Kidney (tissue), 14 donors: Measurements from ENCODE around the gene ALOX5. TPM values are rescaled to one million over a fixed set of nuclear protein-coding genes. Genes with fewer than 3 reads are reported as not detected.

ENCODE experiments used
- DNase-seq, 5 donors: peaks; one replicate each; pipeline ENCODE4 v3.0.0-alpha.2; 2013 to 2020
- FAIRE-seq: peaks from 2 replicates; lab custom pipeline; 2012; peaks lifted over from hg19 to GRCh38; lab: Jason Lieb, UNC
- H3K27ac ChIP-seq, 2 donors: one replicate each; pipeline ENCODE4 v1.7.0; 2013; ENCODE audit warnings: low read depth in 2 of 2, low read length in 2 of 2, inconsistent platforms in 1 of 2
- H3K27me3 ChIP-seq: one replicate; pipeline ENCODE4 v1.7.1; 2013; ENCODE audit warnings: low read length, inconsistent platforms; ENCODE audit not compliant: control insufficient read depth, insufficient read depth
- H3K36me3 ChIP-seq, 3 donors: one replicate each; pipeline versions ENCODE4 v1.7.0 to v1.7.1; 2013; ENCODE audit warnings: low read length in 3 of 3, control low read depth in 1 of 3, inconsistent platforms in 1 of 3; ENCODE audit not compliant: insufficient read depth in 3 of 3, control insufficient read depth in 2 of 3
- H3K4me1 ChIP-seq, 3 donors: one replicate each; pipeline versions ENCODE4 v1.7.0 to v1.7.1; 2013; ENCODE audit warnings: low read length in 3 of 3, inconsistent platforms in 1 of 3, low read depth in 1 of 3; ENCODE audit not compliant: control insufficient read depth in 2 of 3, insufficient read depth in 2 of 3
- H3K4me3 ChIP-seq, 3 donors: one replicate each; pipeline versions ENCODE4 v1.7.0 to v1.8.1; 2013; ENCODE audit warnings: low read length in 3 of 3, control low read depth in 1 of 3, inconsistent platforms in 1 of 3
- H3K9ac ChIP-seq, 3 donors: one replicate each; pipeline versions ENCODE4 v1.7.0 to v1.7.1; 2013; ENCODE audit warnings: low read length in 3 of 3, control low read depth in 1 of 3, inconsistent platforms in 1 of 3
- H3K9me3 ChIP-seq, 3 donors: one replicate each; pipeline versions ENCODE4 v1.7.0 to v1.7.1; 2013; ENCODE audit warnings: low read length in 3 of 3, control low read depth in 1 of 3, inconsistent platforms in 1 of 3; ENCODE audit not compliant: control insufficient read depth in 2 of 3, insufficient read depth in 1 of 3
- intact Hi-C: fragments of 100-400 bp; cut with DNase I; formaldehyde crosslinking; loops from one replicate; pipeline ENCODE4 v1.11.1; 2022
- polyA plus RNA-seq: library from polyadenylated mRNA; stranded (reverse); fragments of 350-450 nt; fragmentation: Illumina TruSeq; extraction: RNeasy Lipid Tissue Mini Kit (QIAGEN cat#74804); gene quantifications from one replicate; pipeline ENCODE4 v1.2.3, GENCODE V29; 2014; ENCODE audit warnings: low read depth, low replicate concordance; ENCODE audit not compliant: insufficient read depth
- total RNA-seq: library from RNA; stranded (reverse); fragmentation: NEBNext Ultra II Directional; extraction: Animal tissue kit (Norgen Biotek cat#: 25700); gene quantifications from one replicate; pipeline ENCODE4 v1.2.1, GENCODE V29; 2021
- TF ChIP-seq, protein P1 (sequence below): IDR thresholded peaks from 3 replicates; pipeline ENCODE4 v1.5.1; 2012; ENCODE audit warnings: mild to moderate bottlenecking, moderate library complexity, borderline replicate concordance; ENCODE audit not compliant: insufficient read depth; ENCODE audit errors: extremely low read depth
- donor health status: control.
- donor health status: control.
- donor health status: control.
- donor health status: control.
- donor health status: control.
- donor health status: DM: yes; HTN: yes; CAD: no.
- donor health status: Normal renal cell carcinoma (clear cell type).

ALOX5 gene
- total and polyA plus RNA-seq, 2 donors from 2014 or later: 2.5 to 58.1 TPM

DNA sequence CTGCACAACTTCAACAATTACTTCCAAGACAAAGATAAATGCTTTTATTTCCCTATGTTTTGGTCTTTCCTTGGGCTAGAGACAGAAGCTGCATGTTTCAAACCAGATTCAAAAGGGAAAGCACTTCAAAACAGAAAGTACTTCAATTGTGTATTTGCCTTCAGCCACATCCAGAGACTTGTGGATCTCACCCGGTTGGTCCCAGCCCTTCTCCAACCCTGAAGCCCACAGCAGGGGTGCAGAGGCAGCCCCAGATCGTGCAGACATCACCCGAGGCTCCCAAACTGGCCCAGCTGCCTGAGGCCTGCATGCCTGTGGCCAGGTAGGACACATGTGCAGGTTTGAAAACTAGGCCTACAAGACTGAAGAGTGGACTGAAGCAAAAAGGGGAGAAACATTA is 80.8 kb downstream of the ALOX5 start:
- Histone ChIP-seq H3K9me3 (no peaks in the 10 kb centered on the region), H3K27ac (no peak overlapping the region), H3K36me3 (peaks cover 0 to 24% (median 10%) of the 10 kb centered on the region in 3 donors), H3K27me3 (no peaks in the 10 kb centered on the region), H3K4me1 (no peaks in the 10 kb centered on the region), H3K9ac (no peak overlapping the region), H3K4me3 (no peak overlapping the region)
- intact Hi-C loops: no loop called here
- FAIRE-seq (no peak), DNase-seq (no peak)
- TF ChIP-seq, protein P1, sequence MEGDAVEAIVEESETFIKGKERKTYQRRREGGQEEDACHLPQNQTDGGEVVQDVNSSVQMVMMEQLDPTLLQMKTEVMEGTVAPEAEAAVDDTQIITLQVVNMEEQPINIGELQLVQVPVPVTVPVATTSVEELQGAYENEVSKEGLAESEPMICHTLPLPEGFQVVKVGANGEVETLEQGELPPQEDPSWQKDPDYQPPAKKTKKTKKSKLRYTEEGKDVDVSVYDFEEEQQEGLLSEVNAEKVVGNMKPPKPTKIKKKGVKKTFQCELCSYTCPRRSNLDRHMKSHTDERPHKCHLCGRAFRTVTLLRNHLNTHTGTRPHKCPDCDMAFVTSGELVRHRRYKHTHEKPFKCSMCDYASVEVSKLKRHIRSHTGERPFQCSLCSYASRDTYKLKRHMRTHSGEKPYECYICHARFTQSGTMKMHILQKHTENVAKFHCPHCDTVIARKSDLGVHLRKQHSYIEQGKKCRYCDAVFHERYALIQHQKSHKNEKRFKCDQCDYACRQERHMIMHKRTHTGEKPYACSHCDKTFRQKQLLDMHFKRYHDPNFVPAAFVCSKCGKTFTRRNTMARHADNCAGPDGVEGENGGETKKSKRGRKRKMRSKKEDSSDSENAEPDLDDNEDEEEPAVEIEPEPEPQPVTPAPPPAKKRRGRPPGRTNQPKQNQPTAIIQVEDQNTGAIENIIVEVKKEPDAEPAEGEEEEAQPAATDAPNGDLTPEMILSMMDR: no peak

DNA sequence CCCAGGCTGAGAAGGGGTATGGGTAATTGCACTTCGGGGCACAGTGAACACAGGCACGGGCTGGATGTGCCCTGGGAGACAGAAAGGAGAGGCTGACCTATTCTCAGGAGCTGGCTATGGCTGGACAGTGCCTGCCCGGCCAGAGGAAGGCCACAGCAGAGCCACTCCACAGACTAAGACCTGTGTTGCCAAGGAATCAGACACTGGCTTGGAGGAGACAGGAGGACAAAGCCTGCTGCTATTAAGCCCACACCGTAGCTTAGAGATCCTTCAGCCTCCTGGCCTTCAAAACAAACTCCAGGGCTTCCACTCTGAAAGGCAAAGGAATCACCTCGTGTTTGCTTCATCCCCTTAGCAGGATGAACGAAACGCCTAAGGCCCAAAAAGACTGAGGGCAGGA is 82.2 kb downstream of the ALOX5 start:
- Histone ChIP-seq H3K36me3 (peaks cover 0 to 30% (median 17%) of the 10 kb centered on the region in 3 donors), H3K9me3 (no peaks in the 10 kb centered on the region), H3K27me3 (no peaks in the 10 kb centered on the region), H3K4me1 (no peaks in the 10 kb centered on the region), H3K27ac (no peak overlapping the region), H3K9ac (no peak overlapping the region), H3K4me3 (no peak overlapping the region)
- FAIRE-seq: no peak
- intact Hi-C loops: no loop called here
- DNase-seq: no peak
- TF ChIP-seq, protein P1: no peak

DNA sequence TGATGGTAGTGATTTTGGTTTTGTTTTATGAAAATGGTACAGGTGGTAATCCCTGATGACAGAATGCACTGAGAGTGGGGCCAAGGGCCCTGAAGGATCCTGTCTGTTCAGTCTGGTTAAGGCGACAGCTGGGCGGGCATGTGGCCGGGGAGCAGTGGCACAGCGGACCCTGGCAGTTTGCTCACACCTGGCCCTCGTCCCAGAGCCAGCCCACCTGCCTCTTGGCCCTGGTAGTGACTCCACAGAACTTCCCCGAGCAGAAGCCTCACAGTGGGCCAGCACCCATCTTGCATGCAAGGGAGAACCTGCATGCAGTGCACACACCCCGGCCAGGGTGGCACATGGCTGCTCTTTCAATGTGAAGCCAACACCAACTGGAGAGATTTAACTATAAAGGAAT is 82.8 kb downstream of the ALOX5 start:
- H3K4me3 ChIP-seq: no peak overlapping the region
- no peaks in the 10 kb centered on the region for H3K27me3 ChIP-seq
- no peak overlapping the region for H3K9ac ChIP-seq
- intact Hi-C loops: no loop called here
- FAIRE-seq (no peak), DNase-seq (no peak)
- peaks cover 0 to 30% (median 17%) of the 10 kb centered on the region in 3 donors for H3K36me3 ChIP-seq
- H3K9me3 ChIP-seq: no peaks in the 10 kb centered on the region
- TF ChIP-seq, protein P1: no peak
- H3K27ac ChIP-seq: no peak overlapping the region
- no peaks in the 10 kb centered on the region for H3K4me1 ChIP-seq

DNA sequence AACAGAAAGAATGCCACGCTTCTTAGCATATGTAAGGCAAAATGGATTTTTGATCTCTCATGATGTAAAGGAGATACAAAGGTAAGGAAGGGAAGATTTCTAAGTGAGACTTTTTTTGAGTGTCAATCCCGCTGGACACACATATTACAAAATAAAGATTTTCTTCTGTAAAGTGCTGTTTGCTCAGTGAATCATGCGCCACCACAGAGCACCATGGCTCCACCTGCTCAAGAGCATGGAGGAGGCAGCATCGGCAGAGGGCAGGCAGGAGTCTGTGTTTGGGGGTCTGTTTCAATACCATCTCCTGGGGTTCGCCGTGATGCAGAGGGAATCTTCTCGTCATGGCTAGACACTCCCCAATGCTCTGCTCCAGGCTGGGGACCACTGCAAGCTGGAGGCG is 83.5 kb downstream of the ALOX5 start:
- Histone ChIP-seq H3K27me3 (no peaks in the 10 kb centered on the region), H3K27ac (no peak overlapping the region), H3K4me1 (no peaks in the 10 kb centered on the region), H3K9me3 (no peaks in the 10 kb centered on the region), H3K4me3 (no peak overlapping the region), H3K36me3 (peaks cover 0 to 30% (median 17%) of the 10 kb centered on the region in 3 donors), H3K9ac (no peak overlapping the region)
- FAIRE-seq (no peak), DNase-seq (no peak)
- intact Hi-C loops: no loop called here
- TF ChIP-seq, protein P1: no peak
